ENCODE measurements around the gene TMEM217.

The TMEM217 gene

DNA sequence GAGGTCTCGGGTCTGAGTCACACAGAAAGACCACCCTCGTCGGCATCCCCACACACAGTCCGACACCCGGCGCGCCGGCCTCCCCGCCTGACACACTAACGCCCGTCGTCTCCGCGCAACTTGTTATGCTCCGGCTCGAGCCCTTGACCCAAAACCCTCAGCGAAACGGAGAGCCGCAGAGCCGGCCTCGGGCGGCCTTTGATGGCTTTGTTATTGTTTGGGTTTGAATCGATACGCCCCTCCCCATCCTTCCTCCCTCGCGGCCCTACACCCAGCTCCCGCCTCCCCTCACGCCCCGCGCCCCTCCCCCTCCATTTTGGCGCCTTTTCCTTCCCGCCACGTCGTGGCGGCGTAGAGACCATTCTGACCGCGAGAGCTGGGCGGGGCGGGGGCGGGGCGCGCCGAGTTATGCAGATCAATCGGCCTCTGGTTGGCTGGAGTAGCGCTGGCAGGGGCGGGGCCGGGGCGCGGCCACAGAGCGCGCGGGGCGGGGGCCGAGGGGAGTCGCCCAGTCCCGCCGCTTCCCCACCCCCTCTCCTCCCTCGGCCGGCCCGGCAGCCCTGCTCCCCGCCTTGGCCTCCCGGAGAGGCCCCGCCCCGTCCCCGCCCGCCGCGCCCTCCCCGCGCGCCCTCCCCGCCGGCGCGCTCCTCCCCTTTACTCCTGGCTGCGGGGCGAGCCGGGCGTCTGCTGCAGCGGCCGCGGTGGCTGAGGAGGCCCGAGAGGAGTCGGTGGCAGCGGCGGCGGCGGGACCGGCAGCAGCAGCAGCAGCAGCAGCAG lies 88.3 kb downstream of the TMEM217 start, which contains the start of gene PIM1:
Gene PIM1, plus strand, starts transcription at position 657 of the 777 bp plus-strand sequence. CDS start 424 bp downstream, outside the sequence.
- DNase-seq (ENCODE audit: low read depth, low spot score), result peak; percentile 76

GRCh38 chr6:37168811-37169495 lies 89.0 kb downstream of the TMEM217 start:
- DNase-seq (ENCODE audit: low read depth, low spot score), result no peak

GRCh38 chr6:37168163-37168758 lies 89.7 kb downstream of the TMEM217 start:
- DNase-seq (ENCODE audit: low read depth, low spot score), result no peak

- DNase-seq (ENCODE audit: low read depth, low spot score), result no peak
Measured at GRCh38 chr6:37162740-37163139, 95.2 kb downstream of the TMEM217 start.
